Left colon (tissue), 2 donors: ENCODE measurements around the gene ZNF41. TPM values are rescaled to one million over a fixed set of nuclear protein-coding genes. Genes with fewer than 3 reads are reported as not detected.
"Not testable (repeated sequence)": the region's sequence is repeated elsewhere in the genome, so short reads cannot be mapped to it uniquely, and the experiment has no call there.

ENCODE experiments used
- ATAC-seq: fragments of 200-7000 bp; cut with Tn5 transposase; one replicate; pipeline ENCODE4 v1.9.1; 2020; ENCODE audit warnings: mild to moderate bottlenecking, moderate library complexity
- DNase-seq, 2 donors: peaks; one replicate each; pipeline ENCODE4 v3.0.0-alpha.2; 2020
- intact Hi-C, 2 donors: fragments of 100-400 bp; cut with DNase I in 1 of 2; cut with micrococcal nuclease in 1 of 2; formaldehyde crosslinking; loops; one replicate each; pipeline versions ENCODE4 v1.11.2 to v1.14.0; 2022; cut with DNase I, micrococcal nuclease
- long read RNA-seq: library from polyadenylated mRNA; unstranded; transcript quantifications from one replicate; pipeline ENCODE4 v2.0.0, GENCODE V29; 2021
- total RNA-seq, 2 donors: library from RNA; stranded (reverse); fragmentation: NEBNext Ultra II Directional; extraction: Animal tissue kit (Norgen Biotek cat#: 25700); gene quantifications; one replicate each; pipeline ENCODE4 v1.2.1, GENCODE V29; 2021
- donor health status: DM: no; HTN: no; CAD: no.
- donor health status: DM: yes; HTN: yes; CAD: no.

Gene ZNF41
- 10 to 100 TPM; 12.8 to 14.1 TPM for total RNA-seq
- long read RNA-seq, partial matches to known transcripts: 1 of 9 reads
- long read RNA-seq, other reads (novel, unspliced or antisense): 8 of 9 reads

DNA sequence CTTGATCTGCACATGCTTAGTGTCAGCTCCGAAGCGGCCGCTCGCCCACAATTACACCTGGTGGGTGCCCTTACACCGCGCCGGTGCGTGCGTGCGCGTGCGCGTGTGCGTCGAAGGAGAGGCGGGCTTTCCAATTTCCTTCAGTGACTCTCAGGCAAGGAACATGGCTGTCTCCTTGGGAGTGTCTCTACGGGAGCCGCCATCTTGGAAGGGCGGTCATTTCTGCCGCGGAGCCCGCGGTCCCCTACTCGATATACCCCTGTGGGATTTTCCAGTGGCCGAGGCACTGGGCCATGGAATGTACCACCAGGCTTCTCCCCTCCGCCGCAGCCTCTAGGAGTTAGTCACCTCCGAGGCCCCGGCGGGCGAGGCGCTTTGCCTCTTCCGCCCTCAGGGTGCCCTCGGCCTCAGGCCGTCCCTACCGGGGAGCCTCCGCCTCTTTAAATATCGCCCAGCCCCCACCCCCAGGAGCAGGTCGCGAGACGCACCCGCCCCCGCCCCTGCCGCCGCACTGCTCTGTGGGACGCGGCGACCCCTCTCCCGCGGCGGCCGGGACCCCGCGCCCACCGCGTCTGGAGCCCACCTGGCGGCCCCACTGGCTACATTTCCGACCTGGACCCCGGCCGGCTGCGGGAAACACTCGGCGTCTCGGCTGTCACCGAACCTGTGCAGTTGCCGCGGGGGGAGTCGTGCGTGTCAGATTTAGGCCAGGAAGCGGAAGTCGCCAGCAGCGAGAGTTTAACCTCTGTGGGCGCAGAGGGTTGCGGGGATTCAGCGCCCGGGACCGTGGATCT is at the start of gene ZNF41:
ZNF41 (minus strand) TSS at position 711 of the 794 bp plus-strand sequence. CDS start 15,741 bp downstream, outside the sequence.
- intact Hi-C loops: no loop called here
- ATAC-seq: peak; percentile 88
- DNase-seq: peak; percentile 81 to 82

DNA sequence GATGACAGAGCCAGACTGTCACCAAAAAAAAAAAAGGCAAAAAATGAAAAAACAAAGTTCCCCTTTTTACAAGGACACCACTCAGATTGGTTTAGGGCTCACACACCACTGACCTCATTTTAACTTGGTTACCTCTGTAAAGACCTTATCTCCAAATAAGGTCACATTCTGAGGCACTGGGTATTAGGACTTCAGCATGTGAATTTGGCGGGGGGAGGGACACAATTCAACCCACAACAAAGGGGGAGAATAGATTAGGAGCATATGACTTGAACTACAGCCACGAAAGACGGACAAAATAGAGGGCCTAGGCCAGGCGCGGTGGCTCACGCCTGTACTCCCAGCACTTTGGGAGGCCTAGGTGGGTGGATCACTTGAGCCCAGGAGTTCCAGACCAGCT is 47.0 kb upstream of the ZNF41 start:
- intact Hi-C loops: no loop called here
- ATAC-seq: no peak

DNA sequence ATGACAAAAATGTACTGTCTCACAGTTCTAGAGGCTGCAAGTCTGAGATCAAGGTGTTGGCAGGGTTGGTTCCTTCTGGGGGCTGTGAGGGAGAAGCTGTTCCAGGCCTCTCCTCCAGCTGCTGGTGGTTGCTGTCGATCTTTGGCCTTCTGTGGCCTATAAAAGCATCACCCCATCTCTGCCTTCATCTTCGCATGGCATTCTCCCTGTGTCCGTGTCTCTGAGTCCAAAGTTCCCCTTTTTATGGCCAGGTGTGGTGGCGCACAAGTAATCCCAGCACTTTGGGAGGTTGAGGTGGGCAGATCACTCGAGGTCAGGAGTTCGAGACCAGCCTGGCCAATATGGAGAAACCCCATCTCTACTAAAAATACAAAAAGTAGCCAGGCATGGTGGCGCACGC is 46.5 kb upstream of the ZNF41 start:
- DNase-seq: no peak
- peak; percentile 83 for ATAC-seq
- intact Hi-C loops: loop anchor here in 1 of 2 donors (10.0 kb wide), 1 partner anchor 145 kb away; no protein-coding TSS in a partner anchor

More for the DNA sequence above, 47.0 kb upstream of the ZNF41 start:
- no peak for DNase-seq

DNA sequence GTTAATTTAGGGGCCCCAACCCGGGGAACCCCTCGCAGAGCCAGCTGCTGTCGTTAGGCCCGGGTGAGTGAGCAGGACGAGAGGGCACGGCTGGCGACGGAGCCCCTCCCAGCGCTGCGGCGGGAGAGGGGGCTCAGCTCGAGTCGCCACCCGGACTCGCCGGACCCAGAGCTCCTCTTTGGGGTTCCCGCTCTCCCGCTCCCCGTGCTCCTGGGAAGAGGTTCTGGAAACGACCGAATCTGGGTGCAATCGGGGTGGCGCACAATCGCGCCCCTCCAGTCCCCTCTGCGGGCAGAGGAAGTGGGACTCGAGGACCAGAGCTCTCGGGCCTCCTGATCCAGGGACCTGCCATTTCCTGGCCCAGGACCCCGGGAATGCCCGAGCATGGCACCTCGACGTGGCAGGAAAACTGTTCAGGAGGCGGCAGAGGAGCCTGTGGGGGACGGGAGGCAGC is 40.7 kb upstream of the ZNF41 start:
- ATAC-seq: peak; percentile 19
- no peak for DNase-seq
- intact Hi-C loops: loop anchor here in 1 of 2 donors (5.0 to 10.0 kb wide), 2 partner anchors 139 to 331 kb away; partner anchors contain the start of gene UBA1

DNA sequence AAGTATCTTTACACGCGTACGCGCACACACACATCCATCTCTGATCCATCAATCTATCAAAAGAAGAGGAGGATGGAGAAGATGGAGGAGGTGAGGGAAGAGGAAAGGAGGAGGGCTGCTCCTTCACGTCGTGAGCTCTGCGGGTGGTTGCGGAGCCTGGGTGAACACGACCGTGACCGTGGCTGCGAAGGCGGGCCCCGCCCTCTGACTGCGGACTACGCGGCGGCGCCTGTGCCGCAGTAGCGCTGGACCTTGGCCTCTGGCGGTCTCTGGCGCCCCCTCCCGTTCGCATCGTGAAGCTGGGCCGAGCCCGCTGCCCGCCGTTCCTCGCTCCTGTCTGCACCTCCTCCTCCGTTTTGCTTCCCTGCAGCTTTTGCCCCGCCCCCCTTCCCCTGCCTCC is 40.3 kb upstream of the ZNF41 start:
- ATAC-seq (peak; percentile 98), DNase-seq (peak; percentile 69 to 87)
- intact Hi-C loops: loop anchor here in 1 of 2 donors (5.0 to 10.0 kb wide), 2 partner anchors 138 to 331 kb away; partner anchors contain the start of gene UBA1

DNA sequence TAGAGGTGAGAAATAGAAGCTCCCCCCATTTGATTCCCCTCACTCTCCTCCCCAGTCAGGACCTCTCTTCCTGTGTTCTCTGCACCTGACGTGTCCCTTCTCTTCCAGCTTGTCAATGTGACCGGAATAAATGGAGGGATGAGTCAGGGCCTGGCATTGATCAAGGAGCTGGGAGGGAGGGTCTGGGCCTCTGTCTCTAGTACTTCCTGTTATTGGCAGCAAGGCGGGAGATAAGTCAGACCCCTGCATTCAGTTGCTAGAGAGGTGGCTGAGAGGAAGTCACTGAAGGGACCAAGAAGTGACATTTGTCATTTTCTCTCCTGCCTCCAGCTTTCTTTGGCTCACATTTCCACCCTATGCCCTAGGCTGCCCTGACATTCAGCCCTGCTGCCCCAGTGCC is 35.1 kb upstream of the ZNF41 start:
- DNase-seq (no peak), ATAC-seq (no peak)
- intact Hi-C loops: no loop called here

DNA sequence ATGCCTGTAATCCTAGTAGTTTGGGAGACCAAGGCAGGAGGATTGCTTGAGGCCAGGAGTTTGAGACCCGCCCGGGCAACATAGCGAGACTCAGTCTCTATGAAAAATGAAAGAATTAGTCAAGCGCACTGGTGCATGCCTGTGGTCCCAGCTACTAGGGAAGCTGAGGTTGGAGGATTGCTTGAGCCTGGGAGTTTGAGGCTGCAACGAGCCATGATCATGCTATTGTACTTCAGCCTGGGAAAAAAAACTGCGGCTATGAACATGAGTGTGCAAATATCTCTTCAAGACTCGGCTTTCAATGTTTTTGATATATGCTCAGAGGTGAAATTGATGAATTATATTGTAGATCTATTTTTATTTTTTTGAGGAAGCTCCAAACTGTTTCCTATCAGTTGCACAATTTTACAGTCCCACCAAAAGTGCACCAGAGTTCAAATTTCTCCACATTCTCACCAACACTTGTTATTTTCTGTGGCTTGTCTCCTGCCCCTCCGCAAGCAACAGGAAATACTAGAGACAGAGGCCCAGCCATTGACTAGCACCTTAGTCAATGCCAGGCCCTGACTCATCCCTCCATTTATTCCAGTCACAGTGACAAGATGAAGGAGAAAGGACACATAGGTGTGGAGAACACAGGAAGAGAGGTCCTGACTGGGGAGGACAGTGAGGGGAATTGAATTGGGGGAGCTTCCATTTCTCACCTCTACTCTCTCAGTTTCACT is 33.1 kb upstream of the ZNF41 start:
- DNase-seq: no peak
- intact Hi-C loops: no loop called here
- no peak for ATAC-seq

DNA sequence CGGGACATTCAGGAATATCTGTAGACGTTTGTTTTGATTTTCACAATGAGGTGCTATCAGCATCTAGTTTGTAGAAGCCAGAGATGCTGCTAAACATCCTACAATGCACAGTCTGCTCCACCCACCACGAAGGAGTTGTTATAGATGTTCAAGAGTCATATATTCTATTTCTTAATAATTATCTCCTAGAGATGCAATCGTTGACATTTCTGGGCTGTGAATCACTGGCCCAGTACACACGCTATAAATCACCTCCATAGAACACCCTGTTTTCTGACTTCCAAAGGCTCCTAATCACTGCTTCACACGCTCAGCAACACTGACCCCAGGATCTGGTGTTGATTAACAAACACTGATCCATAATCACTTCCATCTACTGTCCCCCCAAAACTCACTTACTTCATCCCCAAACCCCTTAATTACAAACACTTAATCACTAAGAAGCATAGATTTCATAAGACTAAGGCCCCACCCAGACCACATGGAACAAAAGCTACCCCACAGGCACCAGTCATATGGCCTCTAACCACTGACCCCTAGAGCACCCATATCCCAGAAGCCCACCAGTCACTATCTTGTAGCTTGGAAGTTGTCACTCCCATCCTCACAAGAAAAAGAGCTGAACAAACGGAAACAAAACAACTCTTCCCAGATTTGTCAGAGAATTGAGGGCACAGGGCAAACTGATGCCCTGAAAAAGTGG is 31.7 kb upstream of the ZNF41 start:
- intact Hi-C loops: no loop called here
- DNase-seq: no peak
- no peak for ATAC-seq

DNA sequence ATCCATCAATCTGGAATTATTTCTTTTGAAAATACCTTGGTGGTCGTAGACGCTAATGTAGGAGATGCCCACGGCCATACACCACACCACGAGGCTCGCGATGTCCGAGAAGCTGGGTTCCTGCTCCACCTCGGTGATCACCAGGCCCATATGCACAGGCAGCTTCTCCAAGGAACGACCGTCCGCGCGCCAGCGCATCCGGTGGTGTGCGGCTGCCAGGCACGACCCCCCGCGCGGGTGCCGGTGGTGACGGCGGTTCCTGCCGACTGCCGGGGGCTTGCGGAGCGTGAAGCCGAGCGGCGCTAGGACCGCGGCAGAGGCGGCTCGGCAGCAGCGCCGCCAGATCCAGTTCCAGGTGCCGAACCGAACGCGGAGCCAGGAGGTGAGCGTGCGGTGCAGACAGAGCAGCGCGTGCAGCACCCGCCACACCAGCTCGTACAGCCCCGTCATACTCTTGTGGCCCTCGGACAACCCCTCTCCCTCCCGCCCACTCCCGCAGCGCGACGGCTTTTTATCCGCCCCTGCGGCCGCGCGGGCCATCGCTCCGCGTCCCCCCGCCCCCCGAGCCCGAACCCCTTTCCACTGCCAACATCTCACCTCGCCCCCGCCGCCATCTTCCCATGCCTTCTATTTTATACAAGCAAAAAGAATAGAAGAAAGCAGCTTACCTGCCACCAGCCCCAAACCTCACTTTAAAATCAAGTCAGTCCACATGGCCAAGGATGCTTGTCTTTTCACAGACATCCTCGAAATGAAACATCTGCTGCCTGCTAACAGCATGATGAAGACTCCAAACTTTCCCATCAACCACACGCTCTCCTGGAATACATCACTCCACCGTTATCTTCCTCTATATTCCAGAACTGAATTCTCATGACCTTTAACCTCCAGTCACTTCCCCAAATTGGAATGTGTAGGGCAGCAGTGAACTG is 30.3 kb upstream of the ZNF41 start:
- intact Hi-C loops, DNase-seq: not testable (repeated sequence)
- peak; percentile 50 for ATAC-seq

DNA sequence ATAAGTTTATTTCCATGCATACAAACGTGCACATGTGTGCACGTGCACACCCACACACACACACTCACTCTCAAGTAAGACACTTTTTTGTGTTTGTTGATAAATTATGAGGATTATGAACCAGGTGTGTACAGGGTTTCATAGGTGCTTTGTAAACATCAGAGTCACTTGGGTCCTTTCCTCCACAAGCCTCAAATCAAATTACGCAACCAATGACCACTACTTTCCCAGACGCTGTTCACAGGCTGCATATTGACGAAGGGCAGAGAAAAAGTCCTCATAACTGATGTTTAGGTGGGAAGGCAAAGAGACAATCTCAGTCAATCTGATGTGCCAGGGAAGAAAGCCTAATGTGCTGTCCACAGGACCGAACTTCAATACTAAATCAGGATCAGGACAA is 29.4 kb upstream of the ZNF41 start:
- DNase-seq, ATAC-seq, intact Hi-C loops: not testable (repeated sequence)

DNA sequence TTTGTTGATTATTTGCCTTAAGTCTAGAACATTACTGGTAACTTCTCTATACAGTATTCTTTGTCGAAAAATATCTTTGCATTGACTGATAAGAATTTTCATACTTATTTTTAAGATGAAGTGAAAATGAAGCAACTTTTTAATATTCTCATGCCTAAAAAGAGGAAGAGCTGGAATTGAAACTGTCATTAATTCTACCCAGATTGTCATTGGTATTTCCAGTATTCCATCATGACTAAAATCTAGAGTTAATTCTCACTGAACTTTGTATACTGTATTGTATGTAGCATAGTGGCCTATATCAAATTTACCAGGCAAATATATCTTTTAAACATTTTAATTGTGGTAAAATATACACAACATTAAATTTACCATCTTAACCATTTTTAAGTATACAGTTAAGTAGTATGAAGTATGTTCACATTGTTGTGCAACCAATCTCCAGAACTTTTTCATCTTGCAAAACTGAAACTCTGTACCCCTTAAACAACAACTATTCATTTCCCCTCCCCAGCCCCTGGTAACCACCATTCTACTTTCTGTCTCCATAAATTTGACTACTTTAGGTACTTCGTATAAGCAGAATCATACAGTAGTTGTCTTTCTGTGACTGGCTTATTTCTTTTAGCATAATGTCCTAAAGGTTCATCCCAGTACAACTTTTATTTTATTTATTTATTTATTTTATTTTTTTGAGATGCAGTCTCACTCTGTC is 24.3 kb upstream of the ZNF41 start:
- no peak for DNase-seq
- ATAC-seq: no peak
- intact Hi-C loops: no loop called here

DNA sequence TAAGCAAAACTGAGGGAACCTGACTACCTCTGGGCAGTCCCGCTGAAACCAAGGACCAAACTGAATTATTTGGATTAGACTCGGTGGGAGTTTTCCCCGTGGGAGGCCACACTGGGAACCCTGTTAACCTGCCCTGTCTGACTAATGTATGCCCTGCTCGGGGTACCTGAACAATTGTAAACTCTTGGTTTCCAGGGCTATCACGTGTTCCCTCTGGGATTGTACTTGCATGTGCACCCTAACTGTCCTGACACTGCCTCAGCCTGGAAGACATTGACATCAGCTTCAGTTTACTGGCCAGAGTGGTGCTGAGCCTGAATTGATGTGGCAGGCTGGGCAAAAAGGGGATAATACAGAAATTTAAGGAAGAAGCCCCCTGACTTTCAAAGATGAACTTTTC is 20.1 kb upstream of the ZNF41 start:
- ATAC-seq: no peak
- intact Hi-C loops: no loop called here

DNA sequence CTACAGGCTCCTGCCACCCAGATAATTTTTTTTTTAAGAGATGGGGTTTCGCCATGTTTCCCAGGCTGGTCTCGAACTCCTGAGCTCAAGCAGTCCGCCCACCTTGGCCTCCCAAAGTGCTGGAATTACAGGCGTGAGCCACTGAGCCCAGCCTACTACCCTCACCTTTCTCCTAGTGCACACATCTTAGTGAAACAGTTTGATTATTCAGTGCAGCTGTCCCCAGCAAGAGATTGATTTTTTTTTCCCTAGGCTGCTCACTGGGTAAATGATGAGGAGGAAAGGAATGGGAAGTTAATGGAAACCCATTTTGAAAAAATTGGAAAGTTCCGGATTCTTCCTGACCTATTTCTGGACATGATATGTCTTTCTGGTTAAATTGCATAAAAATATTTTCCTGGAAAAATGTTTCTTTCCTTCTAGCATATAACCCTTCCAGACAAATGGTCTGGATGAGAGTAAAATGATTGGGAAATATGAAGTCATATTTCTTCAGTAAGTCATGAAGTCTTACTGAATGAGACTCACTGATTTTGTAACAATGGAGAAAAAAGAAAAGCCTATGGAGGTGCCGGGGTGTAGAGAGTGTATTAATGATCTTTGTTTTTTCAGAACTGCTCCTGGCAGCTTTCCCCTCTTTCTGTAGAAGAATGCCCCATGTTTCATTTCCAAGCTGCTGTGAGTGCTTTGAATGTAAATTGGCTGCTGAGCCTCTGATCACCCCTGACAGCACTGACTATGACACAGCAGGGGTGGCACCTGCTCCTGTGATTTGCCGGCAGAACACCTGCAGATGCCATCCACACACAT is 19.5 kb upstream of the ZNF41 start:
- DNase-seq (no peak), ATAC-seq (no peak)
- intact Hi-C loops: no loop called here

More for the DNA sequence above, 20.1 kb upstream of the ZNF41 start:
- DNase-seq: no peak

DNA sequence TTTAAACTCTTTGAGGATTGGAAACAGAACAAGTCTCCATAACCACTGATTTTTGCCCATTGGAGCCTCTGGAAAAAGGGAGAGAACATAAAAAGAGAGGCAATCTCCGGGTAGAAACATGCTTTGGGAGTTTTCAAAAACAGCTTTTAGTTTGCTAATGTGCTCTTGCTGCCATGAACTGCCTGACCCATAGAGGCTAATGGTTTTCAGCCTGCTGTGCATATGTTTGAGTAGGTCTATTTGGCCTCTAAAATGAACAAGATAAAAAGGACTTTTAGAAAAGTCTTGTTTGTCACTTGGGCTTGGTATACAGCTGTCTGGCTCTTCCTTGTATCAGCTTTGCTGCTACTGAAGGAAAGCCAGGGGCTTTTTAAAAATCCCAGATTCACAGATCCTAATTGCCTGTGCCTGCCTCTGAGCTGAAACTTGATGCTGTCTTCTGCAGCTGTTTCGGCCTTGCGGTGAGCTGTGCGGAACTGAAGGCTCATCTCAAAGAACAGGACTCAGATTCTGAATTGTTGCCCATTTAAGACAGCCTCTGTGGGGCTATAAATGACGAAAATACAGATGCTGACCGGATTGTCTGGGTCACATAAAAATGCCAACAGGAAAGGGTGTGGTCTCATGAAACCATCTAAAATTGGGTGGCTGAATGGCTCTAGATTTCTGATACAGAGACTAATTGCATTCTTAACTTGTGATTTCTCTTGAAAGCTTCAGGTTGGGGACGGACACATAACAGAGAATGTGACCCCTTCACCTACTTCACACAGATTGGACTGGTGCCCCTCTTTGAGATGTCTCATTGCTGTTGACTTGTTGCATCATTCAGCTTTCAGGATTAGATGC is 18.4 kb upstream of the ZNF41 start:
- intact Hi-C loops: no loop called here
- DNase-seq: no peak
- no peak for ATAC-seq

DNA sequence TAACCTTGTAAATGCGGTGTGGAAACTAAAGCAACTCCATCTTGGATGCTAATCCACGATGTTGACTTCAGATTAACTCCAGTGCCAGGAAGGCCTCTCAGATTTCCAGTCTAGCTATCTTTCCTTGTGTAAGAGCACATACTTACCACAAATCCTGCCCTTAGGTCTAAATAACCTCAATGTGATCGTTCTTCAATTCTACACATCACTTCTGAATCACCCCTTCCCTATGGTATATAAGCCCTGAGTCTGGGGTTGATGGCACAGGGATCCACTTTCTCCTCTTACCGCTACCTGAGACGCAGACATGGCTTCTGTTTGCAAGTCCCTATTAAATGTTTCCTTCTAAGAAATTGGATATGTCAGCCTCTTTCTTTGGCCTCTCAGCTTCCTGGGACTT is 17.5 kb upstream of the ZNF41 start:
- DNase-seq (no peak), ATAC-seq (no peak)
- intact Hi-C loops: no loop called here

DNA sequence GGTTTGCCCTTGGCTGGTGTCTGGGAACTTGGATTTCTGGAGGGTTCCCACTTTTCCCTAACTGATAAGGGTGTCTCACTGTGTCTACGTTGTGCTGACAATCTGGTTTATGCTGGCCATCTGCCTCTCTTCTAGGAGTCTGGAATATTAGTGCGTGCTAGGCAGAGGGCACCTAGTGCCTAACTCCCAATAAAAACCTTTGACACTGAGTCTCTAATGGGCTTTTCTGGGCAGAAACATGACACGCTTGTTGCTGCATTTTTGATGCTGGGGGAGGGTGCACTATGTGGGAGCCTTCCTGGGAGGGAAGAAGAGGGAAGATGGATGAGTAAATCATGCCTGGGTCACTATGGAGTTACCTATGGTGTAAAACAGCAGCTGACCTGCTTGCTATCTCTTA is 16.3 kb upstream of the ZNF41 start:
- intact Hi-C loops: no loop called here
- DNase-seq (no peak), ATAC-seq (no peak)
